HEK293 (cell line): Measurements from ENCODE around the gene TADA1.

Experiments
- GLI4 ChIP-seq: fragments of 450-650 bp; formaldehyde crosslinking; IDR thresholded peaks from 2 replicates; pipeline ENCODE4 v1.5.1; 2016; ENCODE audit warnings: missing biosample characterization, missing genetic modification characterization
- GLIS2 ChIP-seq: fragments of 450-650 bp; formaldehyde crosslinking; IDR thresholded peaks from 2 replicates; pipeline ENCODE4 v1.5.1; 2016; ENCODE audit warnings: missing biosample characterization, missing genetic modification characterization
- KLF10 ChIP-seq: fragments of 450-650 bp; IDR thresholded peaks from 2 replicates; pipeline ENCODE4 v1.5.1; 2018; ENCODE audit warnings: missing biosample characterization, mild to moderate bottlenecking, missing genetic modification characterization
- ZIC2 ChIP-seq: fragments of 450-650 bp; formaldehyde crosslinking; IDR thresholded peaks from 2 replicates; pipeline ENCODE4 v1.5.1; 2016; ENCODE audit warnings: missing biosample characterization, missing genetic modification characterization
- ZNF133 ChIP-seq: fragments of 450-650 bp; formaldehyde crosslinking; IDR thresholded peaks from 2 replicates; pipeline ENCODE4 v1.5.1; 2016; ENCODE audit warnings: missing biosample characterization, missing genetic modification characterization
- ZNF146 ChIP-seq: fragments of 450-650 bp; formaldehyde crosslinking; IDR thresholded peaks from 2 replicates; pipeline ENCODE4 v1.5.1; 2016; ENCODE audit warnings: missing biosample characterization, missing genetic modification characterization
- ZNF423 ChIP-seq: fragments of 450-650 bp; formaldehyde crosslinking; IDR thresholded peaks from 2 replicates; pipeline ENCODE4 v1.5.1; 2016; ENCODE audit warnings: missing biosample characterization, missing genetic modification characterization
- ZNF626 ChIP-seq: fragments of 450-650 bp; sonication (Bioruptor Pico); formaldehyde crosslinking; IDR thresholded peaks from 2 replicates; pipeline ENCODE4 v1.5.1; 2018; ENCODE audit warnings: missing biosample characterization, missing genetic modification characterization, inconsistent platforms
- TF ChIP-seq, protein P1 (sequence below): fragments of 450-650 bp; formaldehyde crosslinking; IDR thresholded peaks from 2 replicates; pipeline ENCODE4 v1.5.1; 2016; ENCODE audit warnings: missing biosample characterization, missing genetic modification characterization
- TF ChIP-seq, protein P2 (sequence below): fragments of 450-650 bp; IDR thresholded peaks from 2 replicates; pipeline ENCODE4 v1.5.1; 2018; ENCODE audit warnings: missing biosample characterization, missing genetic modification characterization
- TF ChIP-seq, protein P3 (sequence below): fragments of 450-650 bp; formaldehyde crosslinking; IDR thresholded peaks from 2 replicates; pipeline ENCODE4 v1.5.1; 2016; ENCODE audit warnings: missing biosample characterization, missing genetic modification characterization, low read depth
- TF ChIP-seq, protein P4 (sequence below): fragments of 450-650 bp; formaldehyde crosslinking; IDR thresholded peaks from 2 replicates; pipeline ENCODE4 v1.5.1; 2017; ENCODE audit warnings: missing biosample characterization, missing genetic modification characterization

DNA sequence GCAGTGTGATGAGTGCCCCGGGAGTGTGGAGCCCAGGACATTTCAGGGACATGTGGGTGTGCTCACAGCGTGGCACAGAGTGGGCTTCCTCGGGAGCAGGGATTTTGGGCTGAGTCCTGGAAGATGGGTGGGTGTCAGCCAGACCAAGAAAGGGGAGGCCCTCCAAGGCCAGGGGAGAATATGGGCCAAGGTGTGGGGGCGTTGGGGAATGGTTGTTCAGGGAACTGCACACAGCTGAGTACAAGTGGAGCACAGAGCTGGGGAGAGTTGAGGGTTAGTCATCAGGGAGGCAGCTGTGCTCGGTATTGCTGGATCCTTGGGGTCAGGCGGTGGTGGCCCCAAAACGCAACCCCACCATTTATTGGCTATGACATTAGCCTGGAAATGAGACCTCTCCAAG is 31.3 kb downstream of the TADA1 start:
- TF ChIP-seq, protein P1, sequence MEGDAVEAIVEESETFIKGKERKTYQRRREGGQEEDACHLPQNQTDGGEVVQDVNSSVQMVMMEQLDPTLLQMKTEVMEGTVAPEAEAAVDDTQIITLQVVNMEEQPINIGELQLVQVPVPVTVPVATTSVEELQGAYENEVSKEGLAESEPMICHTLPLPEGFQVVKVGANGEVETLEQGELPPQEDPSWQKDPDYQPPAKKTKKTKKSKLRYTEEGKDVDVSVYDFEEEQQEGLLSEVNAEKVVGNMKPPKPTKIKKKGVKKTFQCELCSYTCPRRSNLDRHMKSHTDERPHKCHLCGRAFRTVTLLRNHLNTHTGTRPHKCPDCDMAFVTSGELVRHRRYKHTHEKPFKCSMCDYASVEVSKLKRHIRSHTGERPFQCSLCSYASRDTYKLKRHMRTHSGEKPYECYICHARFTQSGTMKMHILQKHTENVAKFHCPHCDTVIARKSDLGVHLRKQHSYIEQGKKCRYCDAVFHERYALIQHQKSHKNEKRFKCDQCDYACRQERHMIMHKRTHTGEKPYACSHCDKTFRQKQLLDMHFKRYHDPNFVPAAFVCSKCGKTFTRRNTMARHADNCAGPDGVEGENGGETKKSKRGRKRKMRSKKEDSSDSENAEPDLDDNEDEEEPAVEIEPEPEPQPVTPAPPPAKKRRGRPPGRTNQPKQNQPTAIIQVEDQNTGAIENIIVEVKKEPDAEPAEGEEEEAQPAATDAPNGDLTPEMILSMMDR (tag by site-specific recombination), result no peak
- no peak for TF ChIP-seq ZNF133 (tag by site-specific recombination)
- TF ChIP-seq, protein P2, sequence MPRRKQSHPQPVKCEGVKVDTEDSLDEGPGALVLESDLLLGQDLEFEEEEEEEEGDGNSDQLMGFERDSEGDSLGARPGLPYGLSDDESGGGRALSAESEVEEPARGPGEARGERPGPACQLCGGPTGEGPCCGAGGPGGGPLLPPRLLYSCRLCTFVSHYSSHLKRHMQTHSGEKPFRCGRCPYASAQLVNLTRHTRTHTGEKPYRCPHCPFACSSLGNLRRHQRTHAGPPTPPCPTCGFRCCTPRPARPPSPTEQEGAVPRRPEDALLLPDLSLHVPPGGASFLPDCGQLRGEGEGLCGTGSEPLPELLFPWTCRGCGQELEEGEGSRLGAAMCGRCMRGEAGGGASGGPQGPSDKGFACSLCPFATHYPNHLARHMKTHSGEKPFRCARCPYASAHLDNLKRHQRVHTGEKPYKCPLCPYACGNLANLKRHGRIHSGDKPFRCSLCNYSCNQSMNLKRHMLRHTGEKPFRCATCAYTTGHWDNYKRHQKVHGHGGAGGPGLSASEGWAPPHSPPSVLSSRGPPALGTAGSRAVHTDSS (tag by site-specific recombination), result no peak
- TF ChIP-seq KLF10 (tag by site-specific recombination), result no peak
- TF ChIP-seq, protein P3, sequence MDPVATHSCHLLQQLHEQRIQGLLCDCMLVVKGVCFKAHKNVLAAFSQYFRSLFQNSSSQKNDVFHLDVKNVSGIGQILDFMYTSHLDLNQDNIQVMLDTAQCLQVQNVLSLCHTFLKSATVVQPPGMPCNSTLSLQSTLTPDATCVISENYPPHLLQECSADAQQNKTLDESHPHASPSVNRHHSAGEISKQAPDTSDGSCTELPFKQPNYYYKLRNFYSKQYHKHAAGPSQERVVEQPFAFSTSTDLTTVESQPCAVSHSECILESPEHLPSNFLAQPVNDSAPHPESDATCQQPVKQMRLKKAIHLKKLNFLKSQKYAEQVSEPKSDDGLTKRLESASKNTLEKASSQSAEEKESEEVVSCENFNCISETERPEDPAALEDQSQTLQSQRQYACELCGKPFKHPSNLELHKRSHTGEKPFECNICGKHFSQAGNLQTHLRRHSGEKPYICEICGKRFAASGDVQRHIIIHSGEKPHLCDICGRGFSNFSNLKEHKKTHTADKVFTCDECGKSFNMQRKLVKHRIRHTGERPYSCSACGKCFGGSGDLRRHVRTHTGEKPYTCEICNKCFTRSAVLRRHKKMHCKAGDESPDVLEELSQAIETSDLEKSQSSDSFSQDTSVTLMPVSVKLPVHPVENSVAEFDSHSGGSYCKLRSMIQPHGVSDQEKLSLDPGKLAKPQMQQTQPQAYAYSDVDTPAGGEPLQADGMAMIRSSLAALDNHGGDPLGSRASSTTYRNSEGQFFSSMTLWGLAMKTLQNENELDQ (tag by site-specific recombination), result no peak
- no peak for TF ChIP-seq GLIS2 (tag by site-specific recombination)
- no peak for TF ChIP-seq ZNF423 (tag by site-specific recombination)
- TF ChIP-seq ZNF146, result no peak
- TF ChIP-seq GLI4 (tag by site-specific recombination), result no peak
- no peak for TF ChIP-seq ZNF626 (tag by site-specific recombination)
- no peak for TF ChIP-seq ZIC2 (tag by site-specific recombination)
- TF ChIP-seq, protein P4, sequence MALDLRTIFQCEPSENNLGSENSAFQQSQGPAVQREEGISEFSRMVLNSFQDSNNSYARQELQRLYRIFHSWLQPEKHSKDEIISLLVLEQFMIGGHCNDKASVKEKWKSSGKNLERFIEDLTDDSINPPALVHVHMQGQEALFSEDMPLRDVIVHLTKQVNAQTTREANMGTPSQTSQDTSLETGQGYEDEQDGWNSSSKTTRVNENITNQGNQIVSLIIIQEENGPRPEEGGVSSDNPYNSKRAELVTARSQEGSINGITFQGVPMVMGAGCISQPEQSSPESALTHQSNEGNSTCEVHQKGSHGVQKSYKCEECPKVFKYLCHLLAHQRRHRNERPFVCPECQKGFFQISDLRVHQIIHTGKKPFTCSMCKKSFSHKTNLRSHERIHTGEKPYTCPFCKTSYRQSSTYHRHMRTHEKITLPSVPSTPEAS (tag by site-specific recombination), result no peak
